HepG2 (cell line): ENCODE measurements around the gene METTL1. TPM values are rescaled to one million over a fixed set of nuclear protein-coding genes. Genes with fewer than 3 reads are reported as not detected.

ENCODE experiments used
- FOXC1 ChIP-seq: sonication (generic); formaldehyde crosslinking; IDR thresholded peaks from 2 replicates; pipeline ENCODE4 v1.8.0; 2022; ENCODE audit warnings: mild to moderate bottlenecking, missing genetic modification reagents, borderline replicate concordance
- GTF2F1 ChIP-seq: fragments of 150-350 bp; IDR thresholded peaks from 2 replicates; pipeline ENCODE4 v1.6.1; 2014; ENCODE audit warnings: low read length
- HCFC1 ChIP-seq: fragments of 150-350 bp; IDR thresholded peaks from 2 replicates; pipeline ENCODE4 v1.6.1; 2014; ENCODE audit warnings: low read depth, low read length
- TCF12 ChIP-seq, 2 experiments: fragments of 450-650 bp in 1 of 2; sonication (generic) in 1 of 2; formaldehyde crosslinking in 1 of 2; IDR thresholded peaks; 2 replicates each; pipeline versions ENCODE4 v1.6.1 to v1.8.0; 2017 to 2022; ENCODE audit warnings: antibody characterized with exemption in 1 of 2, mild to moderate bottlenecking in 1 of 2, missing genetic modification reagents in 1 of 2, moderate library complexity in 1 of 2
- TMF1 ChIP-seq: sonication (generic); formaldehyde crosslinking; IDR thresholded peaks from 2 replicates; pipeline ENCODE4 v1.8.1; 2022; ENCODE audit warnings: low read depth, missing genetic modification reagents
- ZNF253 ChIP-seq: sonication (generic); formaldehyde crosslinking; IDR thresholded peaks from 2 replicates; pipeline ENCODE4 v1.8.0; 2022; ENCODE audit warnings: mild to moderate bottlenecking, missing genetic modification reagents, borderline replicate concordance
- ZNF350 ChIP-seq: sonication (generic); formaldehyde crosslinking; IDR thresholded peaks from 2 replicates; pipeline ENCODE4 v1.4.0; 2020; ENCODE audit warnings: mild to moderate bottlenecking, low read depth, missing genetic modification reagents, borderline replicate concordance
- ZSCAN31 ChIP-seq: sonication (generic); formaldehyde crosslinking; IDR thresholded peaks from 2 replicates; pipeline ENCODE4 v1.5.0; 2020; ENCODE audit warnings: low read depth, mild to moderate bottlenecking, missing genetic modification reagents
- polyA plus RNA-seq, 8 experiments: library from polyadenylated mRNA; depleted of rRNA in 3 of 8; stranded (reverse) in 7 of 8; unstranded in 1 of 8; fragments of >200 nt; fragmentation: Illumina TruSeq in 4 of 8; extraction: Trizol in 4 of 8; gene quantifications; 2 replicates each; pipeline versions ENCODE4 v1.2.1 to v1.2.3, GENCODE V29; 2011 to 2016; ENCODE audit warnings: low read depth in 4 of 8, missing spikeins in 1 of 8, mixed read lengths in 1 of 8; ENCODE audit not compliant: insufficient read depth in 1 of 8
- total RNA-seq, 5 experiments: library from RNA; depleted of rRNA; stranded (reverse); fragments of >200 nt; fragmentation: Illumina TruSeq; extraction: Trizol; gene quantifications; 2 replicates each; pipeline ENCODE4 v1.2.3, GENCODE V29; 2016; ENCODE audit warnings: low read depth in 1 of 5
- TF ChIP-seq, protein P1 (sequence below): sonication (generic); formaldehyde crosslinking; IDR thresholded peaks from 2 replicates; pipeline ENCODE4 v1.4.0; 2020; ENCODE audit warnings: missing genetic modification reagents, borderline replicate concordance
- TF ChIP-seq, protein P2 (sequence below): conservative IDR thresholded peaks from 2 replicates; pipeline ENCODE4 v1.6.1; 2018; ENCODE audit warnings: missing genetic modification reagents
- TF ChIP-seq, protein P3 (sequence below): sonication (generic); formaldehyde crosslinking; IDR thresholded peaks from 2 replicates; pipeline ENCODE4 v1.8.0; 2022; ENCODE audit warnings: mild to moderate bottlenecking, missing genetic modification reagents
- TF ChIP-seq, protein P4 (sequence below): sonication (generic); formaldehyde crosslinking; IDR thresholded peaks from 2 replicates; pipeline ENCODE4 v1.5.0; 2020; ENCODE audit warnings: mild to moderate bottlenecking, missing genetic modification reagents
- TF ChIP-seq, protein P5 (sequence below): sonication (generic); formaldehyde crosslinking; IDR thresholded peaks from 2 replicates; pipeline ENCODE4 v1.8.1; 2022; ENCODE audit warnings: low read depth, mild to moderate bottlenecking, missing genetic modification reagents
- TF ChIP-seq, protein P6 (sequence below): sonication (generic); formaldehyde crosslinking; IDR thresholded peaks from 2 replicates; pipeline ENCODE4 v1.8.1; 2023; ENCODE audit warnings: mild to moderate bottlenecking, inconsistent platforms, moderate library complexity, missing genetic modification reagents, borderline replicate concordance

The METTL1 gene
- total and polyA plus RNA-seq, 2 of the 13 experiments (the other 11 are each of a cell fraction or from before 2014, with no cell fraction given) = 34.7 to 36.9 TPM

DNA sequence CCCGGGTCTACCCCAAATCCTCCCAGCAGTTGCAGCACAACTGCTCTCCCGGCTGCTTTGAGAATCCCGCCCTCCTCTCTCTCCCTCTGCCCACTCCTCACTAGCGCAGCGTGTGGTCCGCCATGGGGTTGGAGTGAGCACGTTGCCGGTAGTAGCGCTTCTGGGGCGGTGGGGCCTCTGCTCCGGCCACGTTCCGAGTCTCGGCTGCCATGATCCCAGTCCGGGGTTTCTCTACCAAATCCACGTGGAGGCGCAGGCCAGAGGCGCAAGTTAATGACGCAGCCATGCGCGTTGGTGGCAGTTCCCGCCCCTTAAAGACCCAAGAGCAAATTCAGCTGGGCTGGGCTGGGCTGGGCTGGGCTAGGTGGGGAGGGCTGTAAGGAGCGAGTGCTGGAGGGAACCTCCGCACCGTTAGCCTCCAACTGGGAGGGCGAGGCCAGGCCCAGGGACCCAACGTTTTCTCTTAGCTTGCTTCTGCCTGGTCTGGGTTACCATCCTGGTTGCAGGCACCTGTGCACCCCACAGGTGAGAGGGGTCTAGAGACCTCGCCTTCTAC lies at the start of gene METTL1 (continued):
- TF ChIP-seq, protein P1, sequence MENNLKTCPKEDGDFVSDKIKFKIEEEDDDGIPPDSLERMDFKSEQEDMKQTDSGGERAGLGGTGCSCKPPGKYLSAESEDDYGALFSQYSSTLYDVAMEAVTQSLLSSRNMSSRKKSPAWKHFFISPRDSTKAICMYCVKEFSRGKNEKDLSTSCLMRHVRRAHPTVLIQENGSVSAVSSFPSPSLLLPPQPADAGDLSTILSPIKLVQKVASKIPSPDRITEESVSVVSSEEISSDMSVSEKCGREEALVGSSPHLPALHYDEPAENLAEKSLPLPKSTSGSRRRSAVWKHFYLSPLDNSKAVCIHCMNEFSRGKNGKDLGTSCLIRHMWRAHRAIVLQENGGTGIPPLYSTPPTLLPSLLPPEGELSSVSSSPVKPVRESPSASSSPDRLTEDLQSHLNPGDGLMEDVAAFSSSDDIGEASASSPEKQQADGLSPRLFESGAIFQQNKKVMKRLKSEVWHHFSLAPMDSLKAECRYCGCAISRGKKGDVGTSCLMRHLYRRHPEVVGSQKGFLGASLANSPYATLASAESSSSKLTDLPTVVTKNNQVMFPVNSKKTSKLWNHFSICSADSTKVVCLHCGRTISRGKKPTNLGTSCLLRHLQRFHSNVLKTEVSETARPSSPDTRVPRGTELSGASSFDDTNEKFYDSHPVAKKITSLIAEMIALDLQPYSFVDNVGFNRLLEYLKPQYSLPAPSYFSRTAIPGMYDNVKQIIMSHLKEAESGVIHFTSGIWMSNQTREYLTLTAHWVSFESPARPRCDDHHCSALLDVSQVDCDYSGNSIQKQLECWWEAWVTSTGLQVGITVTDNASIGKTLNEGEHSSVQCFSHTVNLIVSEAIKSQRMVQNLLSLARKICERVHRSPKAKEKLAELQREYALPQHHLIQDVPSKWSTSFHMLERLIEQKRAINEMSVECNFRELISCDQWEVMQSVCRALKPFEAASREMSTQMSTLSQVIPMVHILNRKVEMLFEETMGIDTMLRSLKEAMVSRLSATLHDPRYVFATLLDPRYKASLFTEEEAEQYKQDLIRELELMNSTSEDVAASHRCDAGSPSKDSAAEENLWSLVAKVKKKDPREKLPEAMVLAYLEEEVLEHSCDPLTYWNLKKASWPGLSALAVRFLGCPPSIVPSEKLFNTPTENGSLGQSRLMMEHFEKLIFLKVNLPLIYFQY = peak; percentile 38; the same call in 1 of the 2 replicates
- TF ChIP-seq, protein P2, sequence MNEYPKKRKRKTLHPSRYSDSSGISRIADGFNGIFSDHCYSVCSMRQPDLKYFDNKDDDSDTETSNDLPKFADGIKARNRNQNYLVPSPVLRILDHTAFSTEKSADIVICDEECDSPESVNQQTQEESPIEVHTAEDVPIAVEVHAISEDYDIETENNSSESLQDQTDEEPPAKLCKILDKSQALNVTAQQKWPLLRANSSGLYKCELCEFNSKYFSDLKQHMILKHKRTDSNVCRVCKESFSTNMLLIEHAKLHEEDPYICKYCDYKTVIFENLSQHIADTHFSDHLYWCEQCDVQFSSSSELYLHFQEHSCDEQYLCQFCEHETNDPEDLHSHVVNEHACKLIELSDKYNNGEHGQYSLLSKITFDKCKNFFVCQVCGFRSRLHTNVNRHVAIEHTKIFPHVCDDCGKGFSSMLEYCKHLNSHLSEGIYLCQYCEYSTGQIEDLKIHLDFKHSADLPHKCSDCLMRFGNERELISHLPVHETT (CRISPR knock-in tag) = 0 out of 2 replicates have a peak, but pooled peaks have one; percentile 70
- TF ChIP-seq HCFC1 (peak; percentile 53; the same call in 1 of the 2 replicates), FOXC1 (peak; percentile 83), ZNF253 (CRISPR knock-in tag) (peak; percentile 40; the same call in 1 of the 2 replicates), TMF1 (0 out of 2 replicates have a peak, but pooled peaks have one; percentile 33), ZNF350 (peak; percentile 97; the same call in 1 of the 2 replicates), ZSCAN31 (CRISPR knock-in tag) (peak; percentile 92; the same call in 1 of the 2 replicates), TCF12 (IDR thresholded peaks at IDR 0.05) (no peak), TCF12 (CRISPR knock-in tag; IDR thresholded peaks at IDR 0.05) (no peak; the same call in 1 of the 2 replicates), GTF2F1 (peak; percentile 55; the same call in 1 of the 2 replicates)
- TF ChIP-seq, protein P3, sequence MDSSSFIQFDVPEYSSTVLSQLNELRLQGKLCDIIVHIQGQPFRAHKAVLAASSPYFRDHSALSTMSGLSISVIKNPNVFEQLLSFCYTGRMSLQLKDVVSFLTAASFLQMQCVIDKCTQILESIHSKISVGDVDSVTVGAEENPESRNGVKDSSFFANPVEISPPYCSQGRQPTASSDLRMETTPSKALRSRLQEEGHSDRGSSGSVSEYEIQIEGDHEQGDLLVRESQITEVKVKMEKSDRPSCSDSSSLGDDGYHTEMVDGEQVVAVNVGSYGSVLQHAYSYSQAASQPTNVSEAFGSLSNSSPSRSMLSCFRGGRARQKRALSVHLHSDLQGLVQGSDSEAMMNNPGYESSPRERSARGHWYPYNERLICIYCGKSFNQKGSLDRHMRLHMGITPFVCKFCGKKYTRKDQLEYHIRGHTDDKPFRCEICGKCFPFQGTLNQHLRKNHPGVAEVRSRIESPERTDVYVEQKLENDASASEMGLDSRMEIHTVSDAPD = peak; percentile 72; the same call in 1 of the 2 replicates
- TF ChIP-seq, protein P4, sequence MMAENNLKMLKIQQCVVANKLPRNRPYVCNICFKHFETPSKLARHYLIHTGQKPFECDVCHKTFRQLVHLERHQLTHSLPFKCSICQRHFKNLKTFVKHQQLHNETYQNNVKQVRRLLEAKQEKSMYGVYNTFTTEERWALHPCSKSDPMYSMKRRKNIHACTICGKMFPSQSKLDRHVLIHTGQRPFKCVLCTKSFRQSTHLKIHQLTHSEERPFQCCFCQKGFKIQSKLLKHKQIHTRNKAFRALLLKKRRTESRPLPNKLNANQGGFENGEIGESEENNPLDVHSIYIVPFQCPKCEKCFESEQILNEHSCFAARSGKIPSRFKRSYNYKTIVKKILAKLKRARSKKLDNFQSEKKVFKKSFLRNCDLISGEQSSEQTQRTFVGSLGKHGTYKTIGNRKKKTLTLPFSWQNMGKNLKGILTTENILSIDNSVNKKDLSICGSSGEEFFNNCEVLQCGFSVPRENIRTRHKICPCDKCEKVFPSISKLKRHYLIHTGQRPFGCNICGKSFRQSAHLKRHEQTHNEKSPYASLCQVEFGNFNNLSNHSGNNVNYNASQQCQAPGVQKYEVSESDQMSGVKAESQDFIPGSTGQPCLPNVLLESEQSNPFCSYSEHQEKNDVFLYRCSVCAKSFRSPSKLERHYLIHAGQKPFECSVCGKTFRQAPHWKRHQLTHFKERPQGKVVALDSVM (CRISPR knock-in tag) = peak; percentile 98
- TF ChIP-seq, protein P5, sequence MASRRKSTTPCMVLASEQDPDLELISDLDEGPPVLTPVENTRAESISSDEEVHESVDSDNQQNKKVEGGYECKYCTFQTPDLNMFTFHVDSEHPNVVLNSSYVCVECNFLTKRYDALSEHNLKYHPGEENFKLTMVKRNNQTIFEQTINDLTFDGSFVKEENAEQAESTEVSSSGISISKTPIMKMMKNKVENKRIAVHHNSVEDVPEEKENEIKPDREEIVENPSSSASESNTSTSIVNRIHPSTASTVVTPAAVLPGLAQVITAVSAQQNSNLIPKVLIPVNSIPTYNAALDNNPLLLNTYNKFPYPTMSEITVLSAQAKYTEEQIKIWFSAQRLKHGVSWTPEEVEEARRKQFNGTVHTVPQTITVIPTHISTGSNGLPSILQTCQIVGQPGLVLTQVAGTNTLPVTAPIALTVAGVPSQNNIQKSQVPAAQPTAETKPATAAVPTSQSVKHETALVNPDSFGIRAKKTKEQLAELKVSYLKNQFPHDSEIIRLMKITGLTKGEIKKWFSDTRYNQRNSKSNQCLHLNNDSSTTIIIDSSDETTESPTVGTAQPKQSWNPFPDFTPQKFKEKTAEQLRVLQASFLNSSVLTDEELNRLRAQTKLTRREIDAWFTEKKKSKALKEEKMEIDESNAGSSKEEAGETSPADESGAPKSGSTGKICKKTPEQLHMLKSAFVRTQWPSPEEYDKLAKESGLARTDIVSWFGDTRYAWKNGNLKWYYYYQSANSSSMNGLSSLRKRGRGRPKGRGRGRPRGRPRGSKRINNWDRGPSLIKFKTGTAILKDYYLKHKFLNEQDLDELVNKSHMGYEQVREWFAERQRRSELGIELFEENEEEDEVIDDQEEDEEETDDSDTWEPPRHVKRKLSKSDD (CRISPR knock-in tag) = peak; percentile 92
- TF ChIP-seq, protein P6, sequence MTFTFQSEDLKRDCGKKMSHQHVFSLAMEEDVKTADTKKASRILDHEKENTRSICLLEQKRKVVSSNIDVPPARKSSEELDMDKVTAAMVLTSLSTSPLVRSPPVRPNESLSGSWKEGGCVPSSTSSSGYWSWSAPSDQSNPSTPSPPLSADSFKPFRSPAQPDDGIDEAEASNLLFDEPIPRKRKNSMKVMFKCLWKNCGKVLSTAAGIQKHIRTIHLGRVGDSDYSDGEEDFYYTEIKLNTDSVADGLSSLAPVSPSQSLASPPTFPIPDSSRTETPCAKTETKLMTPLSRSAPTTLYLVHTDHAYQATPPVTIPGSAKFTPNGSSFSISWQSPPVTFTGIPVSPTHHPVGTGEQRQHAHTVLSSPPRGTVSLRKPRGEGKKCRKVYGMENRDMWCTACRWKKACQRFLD (CRISPR knock-in tag) = 0 out of 2 replicates have a peak, but pooled peaks have one; percentile 47
